Thyroid gland (tissue), 4 donors: ENCODE measurements around the gene ADH1B. TPM values are rescaled to one million over a fixed set of nuclear protein-coding genes. Genes with fewer than 3 reads are reported as not detected.
"Not testable (repeated sequence)": the region's sequence is repeated elsewhere in the genome, so short reads cannot be mapped to it uniquely, and the experiment has no call there.

ENCODE experiments used
- DNase-seq, 2 donors: peaks; one replicate each; pipeline ENCODE4 v3.0.0-alpha.2; 2019
- H3K27ac ChIP-seq, 3 donors: fragments of 200-600 bp; sonication (generic); 1 replicate in 2 of 3; 2 replicates in 1 of 3; pipeline ENCODE4 v1.5.1; 2016 to 2019; ENCODE audit warnings: mild to moderate bottlenecking in 1 of 3, moderate library complexity in 1 of 3
- H3K27me3 ChIP-seq: fragments of 200-600 bp; sonication (generic); one replicate; pipeline ENCODE4 v1.5.1; 2019
- H3K36me3 ChIP-seq, 2 donors: fragments of 200-600 bp; sonication (generic); one replicate each; pipeline ENCODE4 v1.5.1; 2016 to 2019
- H3K4me1 ChIP-seq, 2 donors: fragments of 200-600 bp; sonication (generic); one replicate each; pipeline ENCODE4 v1.5.1; 2017 to 2019
- H3K4me3 ChIP-seq, 3 donors: fragments of 200-600 bp; sonication (generic); replicated peaks in 1 of 3; 1 replicate in 2 of 3; 2 replicates in 1 of 3; pipeline ENCODE4 v1.5.1; 2016; ENCODE audit warnings: mild to moderate bottlenecking in 1 of 3
- H3K9me3 ChIP-seq: fragments of 200-600 bp; sonication (generic); one replicate; pipeline ENCODE4 v1.5.1; 2017
- POLR2A ChIP-seq, 2 donors: fragments of 450-650 bp; IDR thresholded peaks; one replicate each; pipeline ENCODE4 v1.6.1; 2017; ENCODE audit warnings: antibody characterized with exemption in 2 of 2, mild to moderate bottlenecking in 2 of 2, moderate library complexity in 1 of 2
- WGBS, 2 donors: methylation state at CpG; one replicate each; pipeline ENCODE4 v1.1.5; 2017; 5-methylcytosine and 5-hydroxymethylcytosine counted together
- intact Hi-C: fragments of 100-400 bp; cut with DNase I; formaldehyde crosslinking; loops from one replicate; pipeline ENCODE4 v1.15.1; 2023
- total RNA-seq, 4 donors: library from RNA; depleted of rRNA; stranded (reverse); fragments of >200 nt; gene quantifications; one replicate each; pipeline ENCODE4 v1.2.3, GENCODE V29; 2016
- TF ChIP-seq, protein P1 (sequence below), 6 experiments: fragments of 200-600 bp in 3 of 6; fragments of 450-650 bp in 3 of 6; sonication (generic) in 3 of 6; IDR thresholded peaks; one replicate each; pipeline ENCODE4 v1.5.1; 2016 to 2019; ENCODE audit warnings: antibody characterized with exemption in 6 of 6, mild to moderate bottlenecking in 2 of 6, inconsistent platforms in 1 of 6, moderate library complexity in 1 of 6

The ADH1B gene
- total RNA-seq, 4 donors from 2014 or later = 156 to 898 (median 224) TPM

DNA sequence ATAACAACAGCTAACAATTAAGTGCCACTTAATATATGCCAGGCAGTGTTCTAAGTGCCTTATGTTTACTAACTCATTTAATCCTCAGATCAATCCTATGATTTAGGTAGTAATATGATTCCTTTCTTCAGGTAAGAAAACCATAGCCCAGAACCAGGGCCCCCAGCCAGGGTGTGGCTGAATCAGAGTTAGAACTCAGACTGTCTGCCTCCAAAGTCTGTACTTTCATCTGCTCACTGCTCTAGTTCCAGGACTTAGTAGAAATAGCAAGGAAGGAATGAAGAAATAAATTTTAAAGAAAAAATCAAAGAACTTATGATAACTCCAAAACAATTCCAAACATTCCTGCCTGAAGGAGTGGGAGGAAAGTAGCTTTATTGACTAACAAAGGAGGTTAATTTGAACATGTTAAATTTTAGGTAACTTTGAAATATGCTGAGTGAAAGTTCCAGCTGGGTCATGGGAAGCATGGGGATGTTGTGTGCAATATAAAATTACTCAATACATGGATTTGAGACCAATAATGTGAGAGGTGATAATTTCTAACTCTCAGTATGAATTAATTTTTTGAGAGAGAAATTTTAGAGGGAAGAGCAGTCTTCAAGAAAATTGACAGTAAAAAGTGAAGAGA is 40.2 kb upstream of the ADH1B start:
- intact Hi-C loops = no loop called here
- no peaks in the 10 kb centered on the region for H3K36me3 ChIP-seq
- H3K27me3 ChIP-seq = no peaks in the 10 kb centered on the region
- H3K4me1 ChIP-seq = no peaks in the 10 kb centered on the region
- H3K4me3 ChIP-seq = no peak overlapping the region
- H3K27ac ChIP-seq = no peak overlapping the region
- no peaks in the 10 kb centered on the region for H3K9me3 ChIP-seq
- DNase-seq = no peak
- no peak for TF ChIP-seq POLR2A (IDR thresholded peaks at IDR 0.05)
- TF ChIP-seq, protein P1, sequence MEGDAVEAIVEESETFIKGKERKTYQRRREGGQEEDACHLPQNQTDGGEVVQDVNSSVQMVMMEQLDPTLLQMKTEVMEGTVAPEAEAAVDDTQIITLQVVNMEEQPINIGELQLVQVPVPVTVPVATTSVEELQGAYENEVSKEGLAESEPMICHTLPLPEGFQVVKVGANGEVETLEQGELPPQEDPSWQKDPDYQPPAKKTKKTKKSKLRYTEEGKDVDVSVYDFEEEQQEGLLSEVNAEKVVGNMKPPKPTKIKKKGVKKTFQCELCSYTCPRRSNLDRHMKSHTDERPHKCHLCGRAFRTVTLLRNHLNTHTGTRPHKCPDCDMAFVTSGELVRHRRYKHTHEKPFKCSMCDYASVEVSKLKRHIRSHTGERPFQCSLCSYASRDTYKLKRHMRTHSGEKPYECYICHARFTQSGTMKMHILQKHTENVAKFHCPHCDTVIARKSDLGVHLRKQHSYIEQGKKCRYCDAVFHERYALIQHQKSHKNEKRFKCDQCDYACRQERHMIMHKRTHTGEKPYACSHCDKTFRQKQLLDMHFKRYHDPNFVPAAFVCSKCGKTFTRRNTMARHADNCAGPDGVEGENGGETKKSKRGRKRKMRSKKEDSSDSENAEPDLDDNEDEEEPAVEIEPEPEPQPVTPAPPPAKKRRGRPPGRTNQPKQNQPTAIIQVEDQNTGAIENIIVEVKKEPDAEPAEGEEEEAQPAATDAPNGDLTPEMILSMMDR (IDR thresholded peaks at IDR 0.05) = no peak

DNA sequence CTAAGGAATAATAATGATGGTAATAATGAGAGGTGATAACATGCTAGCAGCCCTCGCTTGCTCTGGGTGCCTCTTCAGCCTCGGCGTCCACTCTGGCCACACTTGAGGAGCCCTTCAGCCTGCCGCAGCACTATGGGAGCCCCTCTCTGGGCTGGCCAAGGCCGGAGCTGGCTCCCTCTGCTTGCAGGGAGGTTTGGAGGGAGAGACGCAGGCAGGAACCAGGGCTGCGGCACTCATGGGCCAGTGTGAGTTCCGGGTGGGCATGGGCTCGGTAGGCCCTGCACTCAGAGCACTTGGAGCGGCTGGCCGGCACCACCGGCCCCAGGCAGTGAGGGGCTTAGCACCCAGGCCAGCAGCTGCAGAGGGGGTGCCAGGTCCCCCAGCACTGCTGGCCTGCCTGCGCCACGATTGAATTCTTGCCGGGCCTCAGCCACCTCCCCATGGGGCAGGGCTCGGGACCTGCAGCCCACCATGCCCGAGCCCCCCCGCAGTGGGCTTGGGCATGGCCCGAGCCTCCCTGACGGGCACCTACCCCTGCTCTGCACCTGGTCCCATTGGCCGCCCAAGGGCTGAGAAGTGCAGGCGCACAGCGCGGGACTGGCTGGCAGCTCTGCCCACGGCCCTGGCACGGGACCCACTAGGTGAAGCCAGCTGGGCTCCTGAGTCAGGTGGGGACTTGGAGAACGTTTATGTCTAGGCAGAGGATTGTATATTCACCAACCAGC is 38.4 kb upstream of the ADH1B start:
- Histone ChIP-seq H3K36me3 (no peaks in the 10 kb centered on the region), H3K4me1 (no peaks in the 10 kb centered on the region), H3K4me3 (no peak overlapping the region), H3K27me3 (no peaks in the 10 kb centered on the region), H3K9me3 (no peaks in the 10 kb centered on the region), H3K27ac (no peak overlapping the region)
- WGBS, 2 donors = 88 to 91% methylated on average over 7 to 14 of the region's 27 CpGs
- intact Hi-C loops = no loop called here
- no peak for DNase-seq
- no peak for TF ChIP-seq POLR2A (IDR thresholded peaks at IDR 0.05)
- TF ChIP-seq, protein P1 (IDR thresholded peaks at IDR 0.05) = no peak

DNA sequence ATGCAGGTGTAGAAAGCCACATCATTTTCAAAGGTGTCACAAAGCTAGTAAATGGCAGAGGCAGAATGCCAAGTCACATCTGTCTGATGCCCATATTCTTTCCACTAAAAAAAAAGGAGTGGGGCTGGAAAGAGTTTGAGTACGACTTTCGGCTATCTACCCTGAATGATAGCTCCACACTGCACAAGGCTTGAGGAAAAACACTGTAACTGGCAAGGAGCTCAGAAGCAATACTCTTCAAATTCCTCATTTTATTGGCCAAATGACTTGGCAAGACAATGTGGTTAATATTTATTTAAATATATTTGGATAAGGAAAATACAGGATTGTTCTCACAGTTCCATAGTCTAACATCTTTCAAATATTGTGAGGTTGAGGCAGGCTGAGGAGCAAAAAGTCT is 36.7 kb upstream of the ADH1B start:
- no peak for DNase-seq
- WGBS, 2 donors = 85 to 89% methylated on average over 2 of the region's 2 CpGs
- Histone ChIP-seq H3K4me1 (no peaks in the 10 kb centered on the region), H3K27me3 (no peaks in the 10 kb centered on the region), H3K27ac (no peak overlapping the region), H3K9me3 (no peaks in the 10 kb centered on the region), H3K4me3 (no peak overlapping the region), H3K36me3 (no peaks in the 10 kb centered on the region)
- intact Hi-C loops = no loop called here
- TF ChIP-seq POLR2A (IDR thresholded peaks at IDR 0.05) = no peak
- TF ChIP-seq, protein P1 (IDR thresholded peaks at IDR 0.05) = no peak

DNA sequence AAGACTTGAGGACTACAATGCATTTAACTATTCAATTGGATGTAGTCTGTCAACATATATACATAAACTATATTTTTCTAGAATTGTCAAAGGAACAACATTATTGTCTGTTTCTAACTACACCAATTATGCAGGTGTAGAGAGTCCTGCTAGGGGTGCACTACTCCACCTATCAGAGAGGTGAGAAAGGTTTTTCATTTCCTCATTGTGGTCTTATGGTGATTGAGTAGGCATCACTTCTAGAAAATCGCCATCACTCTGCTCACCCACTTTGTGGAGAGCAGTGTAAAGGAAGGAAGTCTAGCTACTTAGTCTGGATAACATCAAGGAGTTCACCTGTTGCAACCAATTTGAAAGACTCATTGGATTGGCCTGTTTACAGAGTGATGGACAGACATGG is 35.8 kb upstream of the ADH1B start:
- no peak for DNase-seq
- TF ChIP-seq, protein P1 (IDR thresholded peaks at IDR 0.05) = no peak
- TF ChIP-seq POLR2A (IDR thresholded peaks at IDR 0.05) = no peak
- 79 to 95% methylated on average over 1 of the region's 1 CpG for WGBS, 2 donors
- intact Hi-C loops = no loop called here
- Histone ChIP-seq H3K27ac (no peak overlapping the region), H3K36me3 (no peaks in the 10 kb centered on the region), H3K27me3 (no peaks in the 10 kb centered on the region), H3K9me3 (no peaks in the 10 kb centered on the region), H3K4me3 (no peak overlapping the region), H3K4me1 (peaks cover 0 to 3% of the 10 kb centered on the region in 2 donors)

DNA sequence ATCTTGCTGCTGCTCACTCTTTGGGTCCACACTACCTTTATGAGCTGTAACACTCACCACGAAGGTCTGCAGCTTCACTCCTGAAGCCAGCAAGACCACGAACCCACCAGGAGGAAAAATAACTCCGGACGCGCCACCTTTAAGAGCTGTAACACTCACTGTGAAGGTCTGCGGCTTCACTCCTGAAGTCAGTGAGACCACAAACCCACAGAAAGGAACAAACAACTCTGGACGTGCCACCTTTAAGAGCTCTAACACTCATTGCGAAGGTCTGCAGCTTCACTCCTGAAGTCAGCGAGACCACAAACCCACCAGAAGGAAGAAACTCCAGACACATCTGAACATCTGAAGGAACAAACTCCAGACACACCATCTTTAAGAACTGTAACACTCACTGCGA is 34.9 kb upstream of the ADH1B start:
- H3K27ac ChIP-seq, DNase-seq, H3K4me3 ChIP-seq, H3K4me1 ChIP-seq, H3K27me3 ChIP-seq, H3K9me3 ChIP-seq, intact Hi-C loops, H3K36me3 ChIP-seq: not testable (repeated sequence)
- WGBS, 2 donors = 75 to 83% methylated on average over 10 of the region's 10 CpGs
